K562 (cell line): ENCODE data around the gene TFAM. TPM values are rescaled to one million over a fixed set of nuclear protein-coding genes. Genes with fewer than 3 reads are reported as not detected.
"Not testable (repeated sequence)": the region's sequence is repeated elsewhere in the genome, so short reads cannot be mapped to it uniquely, and the experiment has no call there.

ENCODE experiments used
- ATAC-seq: fragments of 200-7000 bp; cut with Tn5 transposase; 3 replicates; pipeline ENCODE4 v1.9.1; 2020; ENCODE audit warnings: moderate library complexity
- BruUV-seq: library from RNA; stranded (reverse); fragments of 400-500 nt; replicated peaks from 2 replicates; lab custom pipeline; 2021; lab: Mats Ljungman, UMichigan
- CTCF ChIA-PET: fragments of 300-600 bp; formaldehyde crosslinking; extraction: SDS; loops from one replicate; lab custom pipeline; 2021; ENCODE audit warnings: low intra/inter-chr PET ratio; lab: Yijun Ruan, JAX
- POLR2A ChIA-PET: fragments of 300-600, 350-650 bp; sonication (Branson Sonifier 250); formaldehyde crosslinking; extraction: SDS; loops from one replicate; lab custom pipeline; 2021; ENCODE audit warnings: antibody characterized with exemption, inconsistent platforms; lab: Yijun Ruan, JAX
- DNase-seq, 4 experiments: peaks; one replicate each; pipeline versions ENCODE4 v3.0.0 to v3.0.0-alpha.2; 2011 to 2018; ENCODE audit warnings: low spot score in 3 of 4, mixed read lengths in 3 of 4; ENCODE audit errors: extremely low read depth in 1 of 4
- FAIRE-seq: peaks from 2 replicates; lab custom pipeline; 2011; peaks lifted over from hg19 to GRCh38; lab: Jason Lieb, UNC
- H2AFZ ChIP-seq: 2 replicates; pipeline ENCODE4 v1.6.0; 2011; ENCODE audit warnings: low read depth, low read length, control low read depth, inconsistent platforms
- H3K27ac ChIP-seq: fragments of 200-600 bp; 3 replicates; pipeline ENCODE4 v1.8.0; 2011; ENCODE audit warnings: low read depth, mild to moderate bottlenecking, control low read depth, inconsistent platforms, low read length, moderate library complexity, mixed read lengths; ENCODE audit errors: extremely low read depth
- H3K27me3 ChIP-seq, 2 experiments: fragments of 300-600 bp in 1 of 2; 2 replicates in 1 of 2; 3 replicates in 1 of 2; pipeline versions ENCODE4 v1.6.0 to v1.8.0; 2011; ENCODE audit warnings: inconsistent platforms in 2 of 2, low read length in 2 of 2, mild to moderate bottlenecking in 1 of 2, mixed read lengths in 1 of 2, moderate library complexity in 1 of 2; ENCODE audit not compliant: control insufficient read depth in 2 of 2, insufficient read depth in 2 of 2
- H3K36me3 ChIP-seq: fragments of 300-600 bp; 3 replicates; pipeline ENCODE4 v1.8.0; 2011; ENCODE audit warnings: mild to moderate bottlenecking, low read length, inconsistent platforms; ENCODE audit not compliant: control insufficient read depth, insufficient read depth
- H3K4me1 ChIP-seq, 2 experiments: fragments of 200-600 bp in 1 of 2; replicated peaks in 1 of 2; 2 replicates in 1 of 2; 3 replicates in 1 of 2; pipeline versions ENCODE4 v1.5.1 to v1.8.0; 2011; ENCODE audit warnings: inconsistent platforms in 2 of 2, low read length in 2 of 2, mild to moderate bottlenecking in 1 of 2, mixed read lengths in 1 of 2, moderate library complexity in 1 of 2; ENCODE audit not compliant: control insufficient read depth in 2 of 2, insufficient read depth in 2 of 2
- H3K4me2 ChIP-seq: 2 replicates; pipeline ENCODE4 v1.6.1; 2011; ENCODE audit warnings: low read length, control low read depth, inconsistent platforms, mixed read lengths; ENCODE audit not compliant: insufficient read depth
- H3K4me3 ChIP-seq: fragments of 200-600 bp; sonication (generic), shearing (Covaris generic); 2 replicates; pipeline ENCODE4 v1.5.1; 2016; ENCODE audit warnings: control low read depth, inconsistent platforms
- H3K79me2 ChIP-seq: fragments of 200-600 bp; 3 replicates; pipeline ENCODE4 v1.8.0; 2011; ENCODE audit warnings: low read length, inconsistent platforms; ENCODE audit not compliant: control insufficient read depth, insufficient read depth
- H3K9ac ChIP-seq, 2 experiments: 2 replicates each; pipeline versions ENCODE4 v1.6.0 to v1.6.1; 2011; ENCODE audit warnings: low read depth in 2 of 2, low read length in 2 of 2, control low read depth in 1 of 2, inconsistent platforms in 1 of 2, mild to moderate bottlenecking in 1 of 2, mixed read lengths in 1 of 2; ENCODE audit not compliant: insufficient read depth in 1 of 2
- H3K9me1 ChIP-seq: one replicate; pipeline ENCODE4 v1.6.0; 2011; ENCODE audit warnings: inconsistent platforms, mild to moderate bottlenecking, low read length, moderate library complexity; ENCODE audit not compliant: control insufficient read depth, insufficient read depth
- H3K9me3 ChIP-seq: replicated peaks from 2 replicates; pipeline ENCODE4 v1.5.1; 2011; ENCODE audit warnings: low read depth, low read length, inconsistent platforms; ENCODE audit not compliant: control insufficient read depth, insufficient read depth
- H4K20me1 ChIP-seq: replicated peaks from 2 replicates; pipeline ENCODE4 v1.6.1; 2011; ENCODE audit warnings: low read length, inconsistent platforms, mixed read lengths; ENCODE audit not compliant: control insufficient read depth, insufficient read depth
- ZBTB11 ChIP-seq, 3 experiments: fragments of 200-800 bp in 1 of 3; fragments of 250-450 bp in 1 of 3; fragments of 450-650 bp in 1 of 3; sonication (Bioruptor Pico) in 1 of 3; sonication (Bioruptor generic) in 1 of 3; formaldehyde crosslinking in 1 of 3; IDR thresholded peaks; 2 replicates each; pipeline versions ENCODE4 v1.6.1 to v1.8.0; 2016 to 2022; ENCODE audit warnings: mild to moderate bottlenecking in 2 of 3, missing genetic modification characterization in 2 of 3, missing compliant biosample characterization in 1 of 3, moderate library complexity in 1 of 3
- ZSCAN29 ChIP-seq: fragments of 450-650 bp; IDR thresholded peaks from 2 replicates; pipeline ENCODE4 v1.6.1; 2017
- WGBS: fragments of 100-300 bp; shearing (Covaris generic); methylation state at CpG from one replicate; pipeline ENCODE4 v1.1.6; 2016; ENCODE audit warnings: low coverage, mixed read lengths; ENCODE audit not compliant: insufficient coverage; ENCODE audit errors: missing lambda C conversion rate; 5-methylcytosine and 5-hydroxymethylcytosine counted together
- in situ Hi-C: fragments of 300-500 bp; cut with MboI; formaldehyde crosslinking; loops from 4 replicates; pipeline ENCODE4 v1.15.0; 2018; ENCODE audit warnings: inconsistent platforms, mixed read lengths
- intact Hi-C: fragments of 100-400 bp; cut with micrococcal nuclease; formaldehyde crosslinking; loops from 2 replicates; pipeline ENCODE4 v1.14.2; 2022
- polyA plus RNA-seq, 8 experiments: library from polyadenylated mRNA; depleted of rRNA in 4 of 8; stranded (reverse) in 5 of 8; unstranded in 3 of 8; fragments of >200 nt; fragmentation: Nextera tagmentation in 2 of 8; fragmentation: Illumina TruSeq in 1 of 8; extraction: Ambion mirVana in 2 of 8; extraction: Trizol in 1 of 8; gene quantifications; 2 replicates each; pipeline versions ENCODE4 v1.2.1 to v1.2.3, GENCODE V29; 2011 to 2014; ENCODE audit warnings: inconsistent platforms in 1 of 8, missing spikeins in 1 of 8
- total RNA-seq, 7 experiments: library from RNA; depleted of rRNA in 6 of 7; stranded (reverse); fragments of >200 nt in 6 of 7; fragmentation: Illumina TruSeq in 2 of 7; extraction: Trizol in 2 of 7; gene quantifications; 2 replicates each; pipeline versions ENCODE4 v1.2.1 to v1.2.3, GENCODE V29; 2011 to 2021; ENCODE audit warnings: low replicate concordance in 1 of 7

The TFAM gene
- total and polyA plus RNA-seq, 9 of the 15 experiments (the other 6 are each of a cell fraction or from before 2014, with no cell fraction given): 74.3 to 227 (median 155) TPM

GRCh38 chr10:58424176-58424575 lies 39.0 kb downstream of the TFAM start (continued):
- TF ChIP-seq ZBTB11 (CRISPR knock-in tag; IDR thresholded peaks at IDR 0.05) (no peak), ZSCAN29 (no peak)

GRCh38 chr10:58428436-58428835 lies 43.2 kb downstream of the TFAM start:
- ATAC-seq, POLR2A ChIA-PET, H3K9me3 ChIP-seq, CTCF ChIA-PET, H3K4me2 ChIP-seq, BruUV-seq, DNase-seq, H3K79me2 ChIP-seq, H4K20me1 ChIP-seq, H3K4me1 ChIP-seq, H3K4me3 ChIP-seq, H3K27ac ChIP-seq, intact Hi-C loops, FAIRE-seq, H3K9me1 ChIP-seq, H3K27me3 ChIP-seq, in situ Hi-C loops, H3K9ac ChIP-seq, H3K36me3 ChIP-seq, H2AFZ ChIP-seq: not testable (repeated sequence)
- 0% methylated on average over 1 of the region's 1 CpG for WGBS
